HG03378 (cell line): ENCODE results near the gene SYMPK.
"Not testable (repeated sequence)": the region's sequence is repeated elsewhere in the genome, so short reads cannot be mapped to it uniquely, and the experiment has no call there.

Experiments
- ATAC-seq: cut with Tn5 transposase; IDR thresholded peaks from one replicate; pipeline ENCODE4 v1.9.1; 2021; ENCODE audit warnings: mild to moderate bottlenecking, moderate library complexity; ENCODE audit not compliant: unreplicated experiment

Gene SYMPK

GRCh38 chr19:45809643-45810159, 53.2 kb downstream of the SYMPK start:
- no peak for ATAC-seq

- no peak for ATAC-seq
Measured at GRCh38 chr19:45805719-45806118, 57.2 kb downstream of the SYMPK start.

DNA sequence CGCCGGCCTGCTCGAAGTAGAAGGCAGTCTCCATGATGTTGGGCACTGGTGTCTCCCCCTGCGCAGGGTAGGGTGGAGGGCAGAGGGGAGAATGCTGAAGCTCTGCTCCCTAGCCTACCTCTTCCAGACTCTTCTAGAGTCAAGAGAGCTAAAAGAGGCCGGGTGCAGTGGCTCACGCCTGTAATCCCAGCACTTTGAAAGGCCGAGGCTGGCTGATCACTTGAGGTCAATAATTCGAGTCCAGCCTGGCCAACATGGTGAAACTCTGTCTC, 58.1 kb downstream of the SYMPK start:
- no peak for ATAC-seq

- ATAC-seq = no peak
Measured at GRCh38 chr19:45804140-45804958, 58.6 kb downstream of the SYMPK start.

DNA sequence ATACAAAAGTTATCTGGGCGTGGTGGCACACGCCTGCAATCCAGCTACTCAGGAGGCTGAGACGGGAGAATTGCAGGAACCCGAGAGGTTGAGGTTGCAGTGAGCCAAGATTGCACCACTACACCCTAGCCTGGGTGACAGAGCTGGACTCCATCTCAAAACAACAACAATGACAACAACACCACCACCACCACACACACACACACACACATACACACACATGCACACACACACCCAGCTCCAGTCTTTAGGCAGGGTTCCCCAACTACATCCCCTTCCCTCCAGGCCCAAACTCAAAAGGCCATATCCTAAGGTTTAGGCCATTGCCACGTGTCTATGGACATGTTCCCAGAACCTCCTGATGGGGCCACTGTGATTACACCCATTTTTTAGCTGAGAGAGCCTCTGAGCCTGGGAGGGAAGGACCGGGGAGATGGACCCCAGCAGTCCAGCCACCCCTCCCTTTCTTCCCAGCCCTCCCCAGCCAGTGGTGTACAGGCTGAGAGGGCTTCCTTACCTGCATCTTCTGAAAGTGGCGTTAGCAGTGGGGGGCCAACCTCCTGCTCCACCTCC, 61.3 kb downstream of the SYMPK start:
- ATAC-seq = no peak

DNA sequence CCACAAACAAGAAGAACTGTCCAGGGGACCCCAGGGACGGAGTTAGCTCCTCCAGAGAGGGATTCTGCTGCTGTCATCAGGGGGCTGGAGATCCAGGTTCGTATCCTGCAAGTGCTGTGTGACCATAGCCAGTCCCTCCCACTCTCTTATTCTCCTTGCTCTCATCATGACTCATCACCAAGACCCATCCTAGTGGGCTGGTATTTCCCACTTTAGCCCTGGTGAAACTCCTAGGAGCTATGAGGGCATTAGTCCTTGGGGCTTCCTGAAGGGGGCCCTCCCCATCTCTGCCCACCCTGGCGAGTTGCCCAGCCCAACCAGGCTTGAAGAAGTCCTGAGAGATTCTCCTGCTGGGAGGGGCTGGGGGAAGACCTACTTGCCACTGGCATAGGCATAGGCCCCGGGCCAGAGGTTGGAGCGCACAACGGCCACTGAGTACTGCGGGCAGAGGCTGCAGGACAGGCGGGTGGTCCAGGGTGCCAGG, 62.8 kb downstream of the SYMPK start:
- no peak for ATAC-seq

GRCh38 chr19:45799541-45799940, 63.4 kb downstream of the SYMPK start:
- not testable (repeated sequence) for ATAC-seq

GRCh38 chr19:45798995-45799517, 63.9 kb downstream of the SYMPK start:
- no peak for ATAC-seq

DNA sequence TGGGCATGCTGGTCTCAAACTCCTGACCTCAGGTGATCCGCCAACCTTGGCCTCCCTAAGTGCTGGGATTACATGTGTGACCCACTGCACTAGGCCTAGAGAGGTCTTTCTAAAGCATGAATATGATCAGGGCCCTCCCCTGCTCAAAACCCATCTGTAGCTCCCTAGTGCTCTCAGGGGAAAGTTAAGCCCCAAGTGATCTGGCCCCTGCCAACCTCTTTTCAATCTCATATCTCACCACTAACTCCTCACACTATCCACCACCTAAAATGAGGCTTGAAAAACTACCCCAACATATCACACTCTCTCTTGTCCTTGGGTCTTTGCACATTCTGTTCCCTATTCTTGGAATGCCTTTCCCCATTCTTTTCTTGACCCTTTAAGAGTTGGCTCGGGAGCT, 68.3 kb downstream of the SYMPK start:
- no peak for ATAC-seq

DNA sequence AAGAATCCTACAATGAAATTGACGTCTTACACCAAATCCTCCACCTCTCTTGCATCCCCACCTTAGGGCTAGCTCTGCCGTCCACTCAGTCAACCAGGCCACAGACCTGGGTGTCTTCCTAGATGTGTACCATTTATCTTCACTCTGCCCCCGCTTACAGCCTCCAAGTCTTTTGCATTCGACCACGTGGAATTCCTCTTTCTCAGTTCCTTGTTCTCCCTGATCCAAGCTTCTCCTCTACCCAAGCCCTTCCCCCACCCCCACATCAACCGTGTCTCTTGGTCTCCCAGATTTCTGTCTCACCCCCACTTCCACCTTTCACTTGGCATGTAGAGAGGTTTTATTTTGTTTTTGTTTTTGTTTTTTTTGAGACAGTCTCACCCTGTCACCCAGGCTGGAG, 69.1 kb downstream of the SYMPK start:
- no peak for ATAC-seq

- no peak for ATAC-seq
Measured at GRCh38 chr19:45793178-45793564, 69.8 kb downstream of the SYMPK start.

DNA sequence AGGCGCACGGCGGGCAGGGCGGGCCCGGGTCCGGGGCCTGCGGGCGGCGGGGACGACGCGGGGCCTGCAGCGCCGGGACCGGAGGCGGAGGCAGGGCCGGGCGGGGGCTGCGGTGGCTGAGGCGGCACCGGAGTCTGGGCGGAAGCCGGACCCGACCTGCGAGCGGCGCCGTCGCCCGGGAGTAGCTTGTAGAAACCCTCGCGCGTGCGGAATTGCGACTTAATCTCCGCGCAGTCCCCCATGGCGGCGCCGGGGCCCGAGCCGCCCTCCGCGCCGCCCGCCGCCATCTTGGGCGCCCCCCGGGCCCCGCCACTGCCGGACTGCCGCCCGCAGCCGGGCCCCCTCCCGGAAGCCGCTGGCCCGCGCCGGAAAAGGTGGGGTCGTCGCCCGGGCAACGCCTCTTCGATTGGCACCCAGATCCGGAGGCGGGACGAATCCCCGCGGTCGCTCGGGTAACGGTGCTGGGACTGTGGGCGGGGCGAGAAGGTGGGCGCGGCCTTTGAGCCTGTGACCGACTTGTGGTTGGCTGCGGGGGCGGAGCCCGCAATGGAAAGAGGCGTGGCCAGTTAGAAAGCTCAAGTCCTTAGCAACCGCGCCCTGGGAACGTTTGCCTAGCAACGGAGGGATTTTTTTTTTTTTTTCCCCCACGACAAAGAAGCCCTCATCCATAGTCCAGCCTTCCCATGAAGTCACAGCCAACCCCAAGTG, 70.3 kb downstream of the SYMPK start, which contains the start of gene DMWD:
Gene DMWD, minus strand, starts transcription at position 376 of the 708 bp plus-strand sequence. Its CDS starts 89 bp downstream, at position 287.
- ATAC-seq = peak; percentile 69

DNA sequence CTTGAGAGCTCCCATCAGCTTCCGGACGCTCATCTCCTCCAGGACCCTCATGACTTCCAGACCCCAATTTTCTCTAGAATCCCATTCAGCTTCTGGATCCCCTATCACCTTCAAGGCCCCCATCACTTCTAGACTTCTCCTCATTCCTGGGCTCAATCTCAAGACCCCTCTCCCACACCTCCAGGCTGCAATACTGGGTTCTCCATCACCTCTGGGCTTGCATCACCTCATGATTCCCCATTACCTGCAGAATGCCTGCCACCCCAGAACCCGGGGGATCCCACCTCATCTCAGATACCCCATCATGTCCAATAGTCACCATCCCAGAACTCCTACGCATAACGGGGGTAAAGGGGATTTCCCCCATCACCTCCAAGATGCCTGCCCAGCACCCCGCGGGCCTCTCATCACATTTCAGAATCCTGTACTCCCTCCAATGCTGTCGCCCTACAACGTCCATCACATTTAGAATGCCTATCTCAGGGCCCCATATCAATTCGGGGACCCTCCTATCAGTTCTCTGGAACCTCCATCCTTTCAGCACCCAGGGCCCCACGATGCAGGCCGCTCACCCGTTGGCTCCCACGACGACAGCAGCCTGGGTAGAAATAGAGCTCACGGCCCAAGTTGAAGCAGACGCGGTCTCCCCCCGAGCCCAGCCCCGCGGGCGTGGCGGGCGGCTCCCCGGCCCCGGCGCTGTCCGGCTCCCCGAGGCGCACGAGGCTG, 71.0 kb downstream of the SYMPK start:
- no peak for ATAC-seq

GRCh38 chr19:45790942-45791341, 72.0 kb downstream of the SYMPK start:
- ATAC-seq = no peak

- no peak for ATAC-seq
Measured at GRCh38 chr19:45789035-45789786, 73.7 kb downstream of the SYMPK start.

DNA sequence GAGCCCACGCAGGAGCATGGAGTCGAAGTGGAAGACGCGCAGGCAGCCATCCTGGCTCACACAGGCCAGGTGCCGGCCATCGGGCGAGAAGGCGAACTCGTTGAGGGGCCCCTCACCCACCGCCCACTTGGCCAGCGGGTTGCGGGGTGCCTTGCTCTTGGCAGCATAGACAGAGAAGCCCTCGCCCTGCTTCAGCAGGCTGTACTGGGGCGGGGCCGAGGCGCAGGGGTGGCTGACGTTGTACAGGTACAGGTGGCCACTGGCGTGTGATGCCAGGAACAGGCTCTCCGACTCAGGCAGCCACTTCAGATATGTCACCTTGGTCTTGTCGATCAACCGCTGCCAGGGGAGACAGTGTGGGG, 76.4 kb downstream of the SYMPK start:
- no peak for ATAC-seq

- ATAC-seq = no peak
Measured at GRCh38 chr19:45785781-45786532, 77.0 kb downstream of the SYMPK start.

- ATAC-seq = no peak
Measured at GRCh38 chr19:45785097-45785496, 77.8 kb downstream of the SYMPK start.

- ATAC-seq = no peak
Measured at GRCh38 chr19:45784096-45784495, 78.9 kb downstream of the SYMPK start.
